B cell (primary cell): ENCODE results near the gene XYLT1. TPM values are rescaled to one million over a fixed set of nuclear protein-coding genes. Genes with fewer than 3 reads are reported as not detected.

ENCODE experiments used
- ATAC-seq: fragments of 200-7000 bp; cut with Tn5 transposase; one replicate; pipeline ENCODE4 v1.10.0; 2021; ENCODE audit warnings: low read depth, mild to moderate bottlenecking, moderate number of reproducible peaks, moderate library complexity
- CTCF ChIA-PET: fragments of 350-600 bp; sonication (Branson Sonifier 250); formaldehyde crosslinking; loops from one replicate; lab custom pipeline; 2021; ENCODE audit warnings: antibody characterized with exemption, inconsistent platforms; lab: Charles Lee
- POLR2A ChIA-PET: fragments of 350-600 bp; sonication (Branson Sonifier 250); formaldehyde crosslinking; loops from one replicate; lab custom pipeline; 2021; ENCODE audit warnings: antibody characterized with exemption; lab: Charles Lee
- DNase-seq: peaks from one replicate; pipeline ENCODE4 v3.0.0; 2013
- H2AFZ ChIP-seq: 2 replicates; pipeline ENCODE4 v1.6.1; 2012; ENCODE audit warnings: mild to moderate bottlenecking, low read depth, low read length; ENCODE audit not compliant: insufficient read depth, poor library complexity, severe bottlenecking
- H3K27ac ChIP-seq, 2 donors: 1 replicate in 1 of 2; 2 replicates in 1 of 2; pipeline ENCODE4 v1.5.1; 2012 to 2013; ENCODE audit warnings: low read length in 2 of 2, mild to moderate bottlenecking in 2 of 2, moderate library complexity in 1 of 2
- H3K27me3 ChIP-seq, 4 experiments: fragments of 200-600 bp in 1 of 4; sonication (generic) in 1 of 4; replicated peaks in 1 of 4; 1 replicate in 2 of 4; 2 replicates in 2 of 4; pipeline versions ENCODE4 v1.6.1 to v1.7.0; 2013 to 2016; ENCODE audit warnings: low read length in 3 of 4, mild to moderate bottlenecking in 2 of 4, mixed read lengths in 1 of 4, moderate library complexity in 1 of 4; ENCODE audit not compliant: insufficient read depth in 4 of 4, control insufficient read depth in 3 of 4; ENCODE audit errors: control extremely low read depth in 1 of 4
- H3K36me3 ChIP-seq, 2 experiments: replicated peaks in 1 of 2; 1 replicate in 1 of 2; 2 replicates in 1 of 2; pipeline versions ENCODE4 v1.6.1 to v1.7.1; 2013; ENCODE audit warnings: low read length in 1 of 2; ENCODE audit not compliant: insufficient read depth in 2 of 2, control insufficient read depth in 1 of 2; ENCODE audit errors: control extremely low read depth in 1 of 2, extremely low read depth in 1 of 2
- H3K4me1 ChIP-seq, 2 donors: fragments of 200-600 bp in 1 of 2; sonication (generic) in 1 of 2; 1 replicate in 1 of 2; 2 replicates in 1 of 2; pipeline versions ENCODE4 v1.5.1 to v1.6.1; 2013 to 2017; ENCODE audit warnings: low read length in 2 of 2; ENCODE audit not compliant: control insufficient read depth in 2 of 2, insufficient read depth in 2 of 2
- H3K4me2 ChIP-seq: replicated peaks from 2 replicates; pipeline ENCODE3; 2012; ENCODE audit warnings: mild to moderate bottlenecking, low read depth, low read length; ENCODE audit not compliant: poor library complexity, severe bottlenecking
- H3K4me3 ChIP-seq, 5 experiments: fragments of 200-600 bp in 1 of 5; sonication (generic) in 1 of 5; 1 replicate in 3 of 5; 2 replicates in 2 of 5; pipeline versions ENCODE4 v1.5.1 to v1.7.0; 2011 to 2016; ENCODE audit warnings: low read length in 4 of 5, mild to moderate bottlenecking in 4 of 5, low read depth in 2 of 5, control low read depth in 1 of 5, moderate library complexity in 1 of 5; ENCODE audit not compliant: insufficient read depth in 1 of 5; ENCODE audit errors: control extremely low read depth in 1 of 5, extremely low read depth in 1 of 5
- H3K79me2 ChIP-seq: fragments of 200-600 bp; sonication (generic); one replicate; pipeline ENCODE4 v1.6.0; 2016; ENCODE audit warnings: low read length; ENCODE audit not compliant: control insufficient read depth, insufficient read depth
- H3K9ac ChIP-seq: fragments of 200-600 bp; sonication (generic); 2 replicates; pipeline ENCODE4 v1.6.1; 2017; ENCODE audit warnings: mild to moderate bottlenecking, low read length, moderate library complexity
- H3K9me3 ChIP-seq, 3 donors: one replicate each; pipeline versions ENCODE4 v1.6.1 to v1.7.1; 2013; ENCODE audit warnings: low read length in 2 of 3; ENCODE audit not compliant: control insufficient read depth in 2 of 3, insufficient read depth in 1 of 3; ENCODE audit errors: control extremely low read depth in 1 of 3
- H4K20me1 ChIP-seq: 2 replicates; pipeline ENCODE4 v1.6.0; 2012; ENCODE audit warnings: mild to moderate bottlenecking, low read length; ENCODE audit not compliant: insufficient read depth, control insufficient read depth, poor library complexity, severe bottlenecking
- H3K27ac Mint-ChIP-seq: one replicate; pipeline ENCODE4 v1.8.0; 2021; ENCODE audit warnings: mixed read lengths
- H3K27me3 Mint-ChIP-seq: one replicate; pipeline ENCODE4 v1.8.0; 2021; ENCODE audit warnings: mixed read lengths
- H3K4me1 Mint-ChIP-seq: one replicate; pipeline ENCODE4 v1.8.0; 2021; ENCODE audit warnings: mixed read lengths
- H3K4me3 Mint-ChIP-seq: one replicate; pipeline ENCODE4 v1.8.0; 2021; ENCODE audit warnings: mixed read lengths
- H3K9me3 Mint-ChIP-seq: one replicate; pipeline ENCODE4 v1.8.0; 2022; ENCODE audit warnings: mixed read lengths; ENCODE audit not compliant: insufficient read depth
- EZH2 ChIP-seq: IDR thresholded peaks from 2 replicates; pipeline ENCODE4 v1.6.1; 2012; ENCODE audit warnings: borderline replicate concordance, low read depth, mild to moderate bottlenecking, moderate library complexity, low read length; ENCODE audit not compliant: insufficient read depth, poor library complexity, severe bottlenecking
- WGBS: methylation state at CpG from one replicate; pipeline ENCODE4 v1.1.5; 2013; ENCODE audit warnings: missing lambda C conversion rate; ENCODE audit not compliant: insufficient coverage; 5-methylcytosine and 5-hydroxymethylcytosine counted together
- intact Hi-C: fragments of 100-400 bp; cut with micrococcal nuclease; formaldehyde crosslinking; loops from one replicate; pipeline ENCODE4 v1.10.0; 2022
- polyA plus RNA-seq: library from polyadenylated mRNA; depleted of rRNA; stranded (reverse); fragments of >200 nt; gene quantifications from 2 replicates; pipeline ENCODE4 v1.2.3, GENCODE V29; 2012
- total RNA-seq, 2 donors: library from RNA; stranded (reverse); fragments of 120-200 nt in 1 of 2; gene quantifications; 1 replicate in 1 of 2; 2 replicates in 1 of 2; pipeline versions ENCODE4 v1.2.3 to v1.2.4, GENCODE V29; 2013 to 2022
- TF ChIP-seq, protein P1 (sequence below): fragments of 200-600 bp; IDR thresholded peaks from one replicate; pipeline ENCODE4 v1.8.0; 2022; ENCODE audit warnings: antibody characterized with exemption, mild to moderate bottlenecking

Gene XYLT1
- total and polyA plus RNA-seq, 2 donors (not counting 1 experiment from before 2014, with no cell fraction given) = 8.7 to 59.6 TPM

DNA sequence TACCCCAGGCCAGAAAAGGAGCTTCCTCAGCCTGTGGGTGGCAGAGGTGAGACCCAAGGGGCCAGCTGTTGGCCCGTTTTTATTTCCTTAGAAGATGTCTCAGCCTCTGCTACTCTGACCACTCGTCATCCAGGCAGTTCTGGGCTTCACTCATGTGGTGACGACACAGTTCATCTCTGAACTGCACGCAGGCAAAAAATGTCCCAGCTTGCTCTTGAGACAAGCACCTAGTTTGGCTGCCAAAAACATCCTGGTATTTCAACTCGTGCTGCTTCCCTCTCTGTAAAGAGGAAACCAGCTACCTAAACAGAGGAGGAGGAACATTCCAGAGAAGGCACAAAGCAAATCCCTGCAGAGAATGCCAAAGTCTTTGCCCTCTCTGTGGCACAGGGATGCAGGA lies 125.7 kb downstream of the XYLT1 start:
- CTCF ChIA-PET = interaction anchor here (0.6 to 2.0 kb wide), 7 partner anchors 14 to 234 kb away, joined by 3 to 11 read pairs (median 4); no protein-coding TSS in a partner anchor
- Mint-ChIP-seq H3K27ac (peak overlapping the region; percentile 33), H3K4me1 (peaks cover 82% of the 10 kb centered on the region), H3K9me3 (no peaks in the 10 kb centered on the region), H3K4me3 (peak overlapping the region; percentile 46), H3K27me3 (no peaks in the 10 kb centered on the region)
- DNase-seq (no peak), ATAC-seq (no peak)
- Histone ChIP-seq H2AFZ (peak overlapping the region; percentile 19), H3K9ac (no peak overlapping the region), H3K79me2 (peaks cover 65% of the 10 kb centered on the region), H3K4me1 (peaks cover 81 to 89% of the 10 kb centered on the region in 2 donors), H4K20me1 (no peaks in the 10 kb centered on the region), H3K9me3 (no peaks in the 10 kb centered on the region), H3K27ac (peak overlapping the region in 1 of 2 donors; percentile 39), H3K36me3 (peaks cover 0 to under 1% of the 10 kb centered on the region in 2 experiments), H3K4me3 (no peak overlapping the region), H3K27me3 (no peaks in the 10 kb centered on the region), H3K4me2 (peak overlapping the region; percentile 41)
- intact Hi-C loops = no loop called here
- POLR2A ChIA-PET = interaction anchor here (0.9 to 2.4 kb wide), 2 partner anchors 24 to 43 kb away, joined by 3 to 8 read pairs; no protein-coding TSS in a partner anchor
- no peak for TF ChIP-seq EZH2
- TF ChIP-seq, protein P1, sequence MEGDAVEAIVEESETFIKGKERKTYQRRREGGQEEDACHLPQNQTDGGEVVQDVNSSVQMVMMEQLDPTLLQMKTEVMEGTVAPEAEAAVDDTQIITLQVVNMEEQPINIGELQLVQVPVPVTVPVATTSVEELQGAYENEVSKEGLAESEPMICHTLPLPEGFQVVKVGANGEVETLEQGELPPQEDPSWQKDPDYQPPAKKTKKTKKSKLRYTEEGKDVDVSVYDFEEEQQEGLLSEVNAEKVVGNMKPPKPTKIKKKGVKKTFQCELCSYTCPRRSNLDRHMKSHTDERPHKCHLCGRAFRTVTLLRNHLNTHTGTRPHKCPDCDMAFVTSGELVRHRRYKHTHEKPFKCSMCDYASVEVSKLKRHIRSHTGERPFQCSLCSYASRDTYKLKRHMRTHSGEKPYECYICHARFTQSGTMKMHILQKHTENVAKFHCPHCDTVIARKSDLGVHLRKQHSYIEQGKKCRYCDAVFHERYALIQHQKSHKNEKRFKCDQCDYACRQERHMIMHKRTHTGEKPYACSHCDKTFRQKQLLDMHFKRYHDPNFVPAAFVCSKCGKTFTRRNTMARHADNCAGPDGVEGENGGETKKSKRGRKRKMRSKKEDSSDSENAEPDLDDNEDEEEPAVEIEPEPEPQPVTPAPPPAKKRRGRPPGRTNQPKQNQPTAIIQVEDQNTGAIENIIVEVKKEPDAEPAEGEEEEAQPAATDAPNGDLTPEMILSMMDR = no peak
- 14% methylated on average over 4 of the region's 5 CpGs for WGBS

DNA sequence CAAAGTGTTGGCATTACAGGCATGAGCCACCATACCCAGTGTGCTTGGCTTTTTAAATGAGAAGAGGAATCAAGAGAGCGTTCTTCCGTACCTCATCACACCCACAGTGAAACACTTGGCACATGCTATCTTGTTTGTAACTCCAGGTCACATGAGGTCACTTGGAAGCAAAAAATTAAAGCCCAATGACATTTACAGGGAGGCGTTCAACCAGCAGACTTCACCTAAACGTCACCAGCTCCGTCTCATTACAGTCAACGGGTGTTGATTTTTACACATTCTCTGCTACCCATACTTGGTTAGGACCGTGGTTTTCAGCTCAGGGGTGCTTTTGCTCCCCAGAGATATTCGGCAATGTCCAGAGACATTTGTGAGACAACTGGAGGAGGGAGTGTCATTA lies 127.0 kb downstream of the XYLT1 start:
- Mint-ChIP-seq H3K27me3 (no peaks in the 10 kb centered on the region), H3K4me3 (peak overlapping the region; percentile 63), H3K4me1 (peaks cover 74% of the 10 kb centered on the region), H3K27ac (peak overlapping the region; percentile 87), H3K9me3 (no peaks in the 10 kb centered on the region)
- intact Hi-C loops = loop anchor here (1.0 to 2.0 kb wide), 3 partner anchors 25 to 42 kb away; no protein-coding TSS in a partner anchor
- no peak for TF ChIP-seq EZH2
- TF ChIP-seq, protein P1 = no peak
- DNase-seq (peak; percentile 71), ATAC-seq (peak; percentile 54)
- no peaks in the 10 kb centered on the region for H3K36me3 ChIP-seq
- no peak overlapping the region for H3K9ac ChIP-seq
- H4K20me1 ChIP-seq = no peaks in the 10 kb centered on the region
- no peaks in the 10 kb centered on the region for H3K9me3 ChIP-seq
- CTCF ChIA-PET = interaction anchor here (0.7 to 2.2 kb wide), 11 partner anchors 23 to 139 kb away, joined by 3 to 11 read pairs (median 4); no protein-coding TSS in a partner anchor
- H2AFZ ChIP-seq = peak overlapping the region; percentile 59
- H3K27ac ChIP-seq = peak overlapping the region; percentile 62 to 72
- H3K79me2 ChIP-seq = peaks cover 61% of the 10 kb centered on the region
- peak overlapping the region; percentile 66 for H3K4me2 ChIP-seq
- WGBS = 14% methylated on average over 6 of the region's 8 CpGs
- H3K4me1 ChIP-seq = peaks cover 80 to 87% of the 10 kb centered on the region in 2 donors
- no peaks in the 10 kb centered on the region for H3K27me3 ChIP-seq
- peak overlapping the region in 1 of 5 experiments; percentile 14 for H3K4me3 ChIP-seq
- POLR2A ChIA-PET = interaction anchor here (0.8 to 2.4 kb wide), 3 partner anchors 24 to 42 kb away, joined by 3 to 11 read pairs (median 8); no protein-coding TSS in a partner anchor
